Measurements from ENCODE around the gene XRCC6.

XRCC6 gene

GRCh38 chr22:41681616-41682015, 60.5 kb downstream of the XRCC6 start:
- Histone ChIP-seq H3K27me3 (ENCODE audit: insufficient read depth, low read length) (no peaks in the 10 kb centered on the region), H2AK5ac (ENCODE audit: low read length) (no peak overlapping the region), H4K8ac (ENCODE audit: low read depth, low read length) (no peak overlapping the region), H3K18ac (ENCODE audit: low read length) (no peak overlapping the region), H2BK12ac (ENCODE audit: low read length) (no peak overlapping the region), H2BK5ac (ENCODE audit: low read depth, low read length, poor library complexity) (no peak overlapping the region), H3K36me3 (ENCODE audit: control insufficient read depth in 1 of 2, insufficient read depth in 2 of 2, low read length in 2 of 2) (peaks cover 13 to 21% of the 10 kb centered on the region in 2 experiments), H2AFZ (ENCODE audit: insufficient read depth, low read length, poor library complexity) (no peak overlapping the region), H3K14ac (ENCODE audit: low read length) (no peak overlapping the region), H3K4me1 (ENCODE audit: control insufficient read depth in 1 of 2, insufficient read depth in 2 of 2, low read length in 2 of 2) (no peaks in the 10 kb centered on the region), H3K9ac (ENCODE audit: low read length) (no peak overlapping the region), H3K79me2 (ENCODE audit: control insufficient read depth, insufficient read depth, low read length, poor library complexity) (peaks cover 7% of the 10 kb centered on the region), H4K12ac (ENCODE audit: low read depth, low read length) (no peak overlapping the region), H4K91ac (ENCODE audit: low read depth, low read length) (no peak overlapping the region), H3K79me1 (ENCODE audit: low read length) (no peaks in the 10 kb centered on the region), H3K4me3 (ENCODE audit: low read depth, low read length) (no peak overlapping the region), H3K23ac (ENCODE audit: low read length) (no peak overlapping the region), H3K4ac (ENCODE audit: low read depth, low read length) (peak overlapping the region; percentile 30), H3K4me2 (ENCODE audit: low read length) (peak overlapping the region; percentile 60), H3K9me3 (ENCODE audit: insufficient read depth, low read depth, low read length) (no peaks in the 10 kb centered on the region), H3K27ac (ENCODE audit: low read depth, low read length) (no peak overlapping the region), H2BK120ac (ENCODE audit: insufficient read depth, low read length, poor library complexity) (no peak overlapping the region)
- DNase-seq, result no peak
- WGBS (ENCODE audit: extremely low coverage, insufficient coverage, insufficient read length), result no CpG with 5 or more reads among the region's 14 CpGs

DNA sequence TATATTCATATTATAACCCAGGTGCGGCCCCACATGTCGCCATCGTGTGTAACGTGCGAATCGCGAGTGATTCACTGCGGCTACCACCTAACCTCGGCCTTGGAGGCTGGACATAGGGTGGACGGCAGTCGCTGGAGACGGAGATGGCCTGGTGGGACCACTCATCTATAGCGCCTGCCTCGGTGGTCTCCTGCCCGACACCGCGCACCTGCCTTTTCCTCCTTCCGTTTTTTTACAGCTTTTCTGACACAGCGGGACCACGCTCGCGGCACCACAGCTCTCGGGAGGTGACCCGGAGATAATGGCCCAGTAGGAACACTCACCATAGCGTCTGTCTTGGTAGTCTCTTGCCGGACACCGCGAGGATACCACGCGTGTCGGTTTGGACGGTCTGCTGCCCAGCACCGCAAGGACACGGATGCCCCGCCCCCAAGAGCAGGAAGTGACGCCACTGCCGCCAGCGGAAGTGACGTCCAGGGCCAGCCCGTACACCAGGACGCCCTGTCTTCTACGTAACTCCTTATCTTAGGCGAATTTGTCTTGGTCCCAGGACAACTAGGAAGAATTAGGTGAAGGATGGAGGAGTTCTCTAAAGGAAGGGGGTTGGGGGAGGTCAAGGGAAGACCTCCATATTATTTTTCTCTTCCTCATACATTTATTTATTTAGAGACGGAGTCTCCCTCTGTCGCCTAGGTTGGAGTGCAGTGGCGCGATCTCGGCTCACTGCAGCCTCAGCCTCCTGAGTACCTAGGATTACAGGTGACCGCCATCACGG, 61.1 kb downstream of the XRCC6 start:
- H3K36me3 ChIP-seq (ENCODE audit: control insufficient read depth in 1 of 2, insufficient read depth in 2 of 2, low read length in 2 of 2), result peaks cover 11 to 21% of the 10 kb centered on the region in 2 experiments
- peak overlapping the region; percentile 7 for H3K4ac ChIP-seq (ENCODE audit: low read depth, low read length)
- no CpG with 5 or more reads among the region's 50 CpGs for WGBS (ENCODE audit: extremely low coverage, insufficient coverage, insufficient read length)
- peak overlapping the region; percentile 60 for H3K4me2 ChIP-seq (ENCODE audit: low read length)
- H4K12ac ChIP-seq (ENCODE audit: low read depth, low read length), result no peak overlapping the region
- no peak overlapping the region for H2BK5ac ChIP-seq (ENCODE audit: low read depth, low read length, poor library complexity)
- H3K4me3 ChIP-seq (ENCODE audit: low read depth, low read length), result peak overlapping the region; percentile 73
- no peak overlapping the region for H2BK12ac ChIP-seq (ENCODE audit: low read length)
- no peaks in the 10 kb centered on the region for H3K9me3 ChIP-seq (ENCODE audit: insufficient read depth, low read depth, low read length)
- H2AK5ac ChIP-seq (ENCODE audit: low read length), result no peak overlapping the region
- H2BK120ac ChIP-seq (ENCODE audit: insufficient read depth, low read length, poor library complexity), result no peak overlapping the region
- H4K91ac ChIP-seq (ENCODE audit: low read depth, low read length), result no peak overlapping the region
- H4K8ac ChIP-seq (ENCODE audit: low read depth, low read length), result peak overlapping the region; percentile 26
- H3K79me2 ChIP-seq (ENCODE audit: control insufficient read depth, insufficient read depth, low read length, poor library complexity), result peaks cover 7% of the 10 kb centered on the region
- peak overlapping the region; percentile 46 for H2AFZ ChIP-seq (ENCODE audit: insufficient read depth, low read length, poor library complexity)
- peak overlapping the region; percentile 79 for H3K9ac ChIP-seq (ENCODE audit: low read length)
- no peaks in the 10 kb centered on the region for H3K79me1 ChIP-seq (ENCODE audit: low read length)
- peak; percentile 93 for DNase-seq
- H3K27ac ChIP-seq (ENCODE audit: low read depth, low read length), result no peak overlapping the region
- H3K27me3 ChIP-seq (ENCODE audit: insufficient read depth, low read length), result no peaks in the 10 kb centered on the region
- no peak overlapping the region for H3K23ac ChIP-seq (ENCODE audit: low read length)
- no peak overlapping the region for H3K18ac ChIP-seq (ENCODE audit: low read length)
- H3K4me1 ChIP-seq (ENCODE audit: control insufficient read depth in 1 of 2, insufficient read depth in 2 of 2, low read length in 2 of 2), result no peaks in the 10 kb centered on the region
- no peak overlapping the region for H3K14ac ChIP-seq (ENCODE audit: low read length)

DNA sequence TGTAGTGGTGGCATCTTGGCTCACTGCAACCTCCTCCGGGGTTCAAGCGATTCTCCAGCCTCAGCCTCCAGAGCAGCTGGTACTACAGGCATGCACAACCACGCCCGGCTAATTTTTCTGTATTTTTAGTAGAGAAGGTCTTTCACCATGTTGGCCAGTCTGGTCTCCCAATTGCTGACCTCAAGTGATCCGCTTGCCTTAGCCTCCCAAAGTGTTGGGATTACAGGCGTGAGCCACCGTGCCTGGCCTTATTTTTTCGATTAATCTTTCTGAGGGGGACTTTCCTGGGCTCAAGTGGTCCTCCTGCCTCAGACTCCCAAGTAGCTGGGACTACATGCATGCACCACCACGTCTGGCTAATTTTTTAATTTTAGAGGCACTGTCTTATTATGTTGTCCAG, 62.0 kb downstream of the XRCC6 start:
- H2AK5ac ChIP-seq (ENCODE audit: low read length), result no peak overlapping the region
- peak overlapping the region; percentile 58 for H3K4ac ChIP-seq (ENCODE audit: low read depth, low read length)
- H3K23ac ChIP-seq (ENCODE audit: low read length), result no peak overlapping the region
- no peaks in the 10 kb centered on the region for H3K27me3 ChIP-seq (ENCODE audit: insufficient read depth, low read length)
- H2AFZ ChIP-seq (ENCODE audit: insufficient read depth, low read length, poor library complexity), result no peak overlapping the region
- H3K4me3 ChIP-seq (ENCODE audit: low read depth, low read length), result no peak overlapping the region
- no peak overlapping the region for H3K14ac ChIP-seq (ENCODE audit: low read length)
- H4K12ac ChIP-seq (ENCODE audit: low read depth, low read length), result no peak overlapping the region
- no peaks in the 10 kb centered on the region for H3K9me3 ChIP-seq (ENCODE audit: insufficient read depth, low read depth, low read length)
- H2BK120ac ChIP-seq (ENCODE audit: insufficient read depth, low read length, poor library complexity), result no peak overlapping the region
- peaks cover 1% of the 10 kb centered on the region for H3K79me1 ChIP-seq (ENCODE audit: low read length)
- peak overlapping the region; percentile 16 for H4K8ac ChIP-seq (ENCODE audit: low read depth, low read length)
- no CpG with 5 or more reads among the region's 9 CpGs for WGBS (ENCODE audit: extremely low coverage, insufficient coverage, insufficient read length)
- H3K18ac ChIP-seq (ENCODE audit: low read length), result no peak overlapping the region
- H3K9ac ChIP-seq (ENCODE audit: low read length), result no peak overlapping the region
- H2BK5ac ChIP-seq (ENCODE audit: low read depth, low read length, poor library complexity), result no peak overlapping the region
- peak overlapping the region; percentile 60 for H3K4me2 ChIP-seq (ENCODE audit: low read length)
- peaks cover 10% of the 10 kb centered on the region for H3K79me2 ChIP-seq (ENCODE audit: control insufficient read depth, insufficient read depth, low read length, poor library complexity)
- peaks cover 10 to 19% of the 10 kb centered on the region in 2 experiments for H3K36me3 ChIP-seq (ENCODE audit: control insufficient read depth in 1 of 2, insufficient read depth in 2 of 2, low read length in 2 of 2)
- no peak overlapping the region for H4K91ac ChIP-seq (ENCODE audit: low read depth, low read length)
- peaks cover 0 to 7% of the 10 kb centered on the region in 2 experiments for H3K4me1 ChIP-seq (ENCODE audit: control insufficient read depth in 1 of 2, insufficient read depth in 2 of 2, low read length in 2 of 2)
- H3K27ac ChIP-seq (ENCODE audit: low read depth, low read length), result no peak overlapping the region
- no peak for DNase-seq
- no peak overlapping the region for H2BK12ac ChIP-seq (ENCODE audit: low read length)

- WGBS (ENCODE audit: extremely low coverage, insufficient coverage, insufficient read length), result no CpG with 5 or more reads among the region's 3 CpGs
- Histone ChIP-seq H3K14ac (ENCODE audit: low read length) (no peak overlapping the region), H2AK5ac (ENCODE audit: low read length) (no peak overlapping the region), H3K4me2 (ENCODE audit: low read length) (no peak overlapping the region), H3K27ac (ENCODE audit: low read depth, low read length) (no peak overlapping the region), H2BK12ac (ENCODE audit: low read length) (no peak overlapping the region), H2BK120ac (ENCODE audit: insufficient read depth, low read length, poor library complexity) (no peak overlapping the region), H3K23ac (ENCODE audit: low read length) (no peak overlapping the region), H3K18ac (ENCODE audit: low read length) (no peak overlapping the region), H3K9me3 (ENCODE audit: insufficient read depth, low read depth, low read length) (no peaks in the 10 kb centered on the region), H4K8ac (ENCODE audit: low read depth, low read length) (no peak overlapping the region), H3K4me3 (ENCODE audit: low read depth, low read length) (no peak overlapping the region), H3K27me3 (ENCODE audit: insufficient read depth, low read length) (no peaks in the 10 kb centered on the region), H3K4me1 (ENCODE audit: control insufficient read depth in 1 of 2, insufficient read depth in 2 of 2, low read length in 2 of 2) (peaks cover 0 to 8% of the 10 kb centered on the region in 2 experiments), H2AFZ (ENCODE audit: insufficient read depth, low read length, poor library complexity) (no peak overlapping the region), H3K36me3 (ENCODE audit: control insufficient read depth in 1 of 2, insufficient read depth in 2 of 2, low read length in 2 of 2) (peaks cover 7 to 13% of the 10 kb centered on the region in 2 experiments), H3K79me2 (ENCODE audit: control insufficient read depth, insufficient read depth, low read length, poor library complexity) (peaks cover 14% of the 10 kb centered on the region), H2BK5ac (ENCODE audit: low read depth, low read length, poor library complexity) (no peak overlapping the region), H3K9ac (ENCODE audit: low read length) (no peak overlapping the region), H3K79me1 (ENCODE audit: low read length) (peaks cover 6% of the 10 kb centered on the region), H3K4ac (ENCODE audit: low read depth, low read length) (no peak overlapping the region), H4K12ac (ENCODE audit: low read depth, low read length) (no peak overlapping the region), H4K91ac (ENCODE audit: low read depth, low read length) (no peak overlapping the region)
- peak; percentile 72 to 92 for DNase-seq
Observed at GRCh38 chr22:41683616-41684015, 62.5 kb downstream of the XRCC6 start.
